Hepatocyte (in vitro differentiated cells): ENCODE data around the gene SCYGR1. TPM values are rescaled to one million over a fixed set of nuclear protein-coding genes. Genes with fewer than 3 reads are reported as not detected.

ENCODE experiments used
- DNase-seq: peaks from one replicate; pipeline ENCODE4 v3.0.0-alpha.2; 2016; ENCODE audit warnings: low spot score
- H2AFZ ChIP-seq: fragments of 200-600 bp; sonication (generic); 2 replicates; pipeline ENCODE4 v1.6.0; 2016; ENCODE audit warnings: antibody characterized with exemption, mild to moderate bottlenecking
- H3K27ac ChIP-seq: fragments of 200-600 bp; sonication (generic); 2 replicates; pipeline ENCODE4 v1.5.1; 2016; ENCODE audit warnings: mild to moderate bottlenecking
- H3K27me3 ChIP-seq: fragments of 200-600 bp; sonication (generic); 2 replicates; pipeline ENCODE4 v1.6.1; 2016
- H3K36me3 ChIP-seq: fragments of 200-600 bp; sonication (generic); replicated peaks from 2 replicates; pipeline ENCODE4 v1.5.1; 2016; ENCODE audit warnings: low read depth; ENCODE audit not compliant: insufficient read depth
- H3K4me1 ChIP-seq: fragments of 200-600 bp; sonication (generic); 2 replicates; pipeline ENCODE4 v1.5.1; 2016; ENCODE audit warnings: mild to moderate bottlenecking, moderate library complexity; ENCODE audit not compliant: insufficient read depth
- H3K4me2 ChIP-seq: fragments of 200-600 bp; sonication (generic); 2 replicates; pipeline ENCODE4 v1.6.0; 2016
- H3K4me3 ChIP-seq: fragments of 200-600 bp; sonication (generic); 2 replicates; pipeline ENCODE4 v1.5.1; 2016; ENCODE audit warnings: mild to moderate bottlenecking
- H3K79me2 ChIP-seq: fragments of 200-600 bp; sonication (generic); 2 replicates; pipeline ENCODE4 v1.6.0; 2017; ENCODE audit warnings: mild to moderate bottlenecking
- H3K9me2 ChIP-seq: fragments of 200-600 bp; sonication (generic); replicated peaks from 2 replicates; pipeline ENCODE4 v1.6.0; 2017; ENCODE audit warnings: mild to moderate bottlenecking; ENCODE audit not compliant: insufficient read depth
- H3K9me3 ChIP-seq: fragments of 200-600 bp; sonication (generic); 2 replicates; pipeline ENCODE4 v1.5.1; 2016; ENCODE audit warnings: low read depth, mild to moderate bottlenecking
- H4K20me1 ChIP-seq: fragments of 200-600 bp; sonication (generic); 2 replicates; pipeline ENCODE4 v1.6.0; 2016; ENCODE audit warnings: mild to moderate bottlenecking; ENCODE audit not compliant: insufficient read depth, poor library complexity, severe bottlenecking
- EZH2 ChIP-seq: fragments of 200-600 bp; sonication (generic); IDR thresholded peaks from 2 replicates; pipeline ENCODE4 v1.6.1; 2016; ENCODE audit warnings: antibody characterized with exemption, mild to moderate bottlenecking, borderline replicate concordance
- EZH2phosphoT487 ChIP-seq: fragments of 200-600 bp; sonication (generic); IDR thresholded peaks from one replicate; pipeline ENCODE4 v1.6.1; 2018; ENCODE audit warnings: antibody characterized with exemption, mild to moderate bottlenecking, low read depth, moderate library complexity; ENCODE audit not compliant: unreplicated experiment, severe bottlenecking
- WGBS: methylation state at CpG from one replicate; pipeline ENCODE4 v1.1.6; 2016; ENCODE audit warnings: low lambda C conversion rate; ENCODE audit errors: missing lambda C conversion rate; 5-methylcytosine and 5-hydroxymethylcytosine counted together
- polyA plus RNA-seq: library from polyadenylated mRNA; unstranded; fragments of >200 nt; fragmentation: Nextera tagmentation; extraction: Ambion mirVana; gene quantifications from 2 replicates; pipeline ENCODE4 v1.2.1, GENCODE V29; 2016
- total RNA-seq: library from RNA; depleted of rRNA; stranded (reverse); fragments of >200 nt; gene quantifications from 2 replicates; pipeline ENCODE4 v1.2.3, GENCODE V29; 2014
- TF ChIP-seq, protein P1 (sequence below): fragments of 200-600 bp; sonication (generic); IDR thresholded peaks from 2 replicates; pipeline ENCODE4 v1.5.1; 2016; ENCODE audit warnings: antibody characterized with exemption, mild to moderate bottlenecking; ENCODE audit not compliant: poor library complexity

The SCYGR1 gene
- total and polyA plus RNA-seq, 2 experiments from 2014 or later: not detected

DNA sequence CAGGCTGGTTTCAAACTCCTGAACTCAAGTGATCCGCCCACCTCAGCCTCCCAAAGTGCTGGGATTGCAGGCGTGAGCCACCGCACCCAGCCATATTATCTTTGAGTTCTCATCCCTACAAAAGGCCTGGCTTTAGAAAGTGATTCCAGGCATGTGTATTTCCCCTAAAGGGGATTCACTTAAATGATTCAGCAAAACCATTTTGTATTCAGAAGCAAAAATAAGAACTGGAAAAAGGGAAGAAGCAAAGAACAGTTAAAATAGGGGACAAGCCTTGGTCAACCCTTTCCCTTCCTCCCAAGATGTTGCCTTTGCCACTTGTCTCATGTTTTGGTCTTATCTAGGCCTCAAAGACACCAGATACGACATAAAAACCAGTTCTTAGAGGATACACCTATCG lies 19.2 kb downstream of the SCYGR1 start:
- H3K36me3 ChIP-seq: no peaks in the 10 kb centered on the region
- no peaks in the 10 kb centered on the region for H3K9me2 ChIP-seq
- H3K4me1 ChIP-seq: no peaks in the 10 kb centered on the region
- no peak overlapping the region for H3K27ac ChIP-seq
- no peak overlapping the region for H3K4me2 ChIP-seq
- no peaks in the 10 kb centered on the region for H3K27me3 ChIP-seq
- no peaks in the 10 kb centered on the region for H4K20me1 ChIP-seq
- H3K79me2 ChIP-seq: no peaks in the 10 kb centered on the region
- DNase-seq: no peak
- H3K9me3 ChIP-seq: no peaks in the 10 kb centered on the region
- H2AFZ ChIP-seq: no peak overlapping the region
- TF ChIP-seq EZH2phosphoT487 (no peak), EZH2 (no peak)
- TF ChIP-seq, protein P1, sequence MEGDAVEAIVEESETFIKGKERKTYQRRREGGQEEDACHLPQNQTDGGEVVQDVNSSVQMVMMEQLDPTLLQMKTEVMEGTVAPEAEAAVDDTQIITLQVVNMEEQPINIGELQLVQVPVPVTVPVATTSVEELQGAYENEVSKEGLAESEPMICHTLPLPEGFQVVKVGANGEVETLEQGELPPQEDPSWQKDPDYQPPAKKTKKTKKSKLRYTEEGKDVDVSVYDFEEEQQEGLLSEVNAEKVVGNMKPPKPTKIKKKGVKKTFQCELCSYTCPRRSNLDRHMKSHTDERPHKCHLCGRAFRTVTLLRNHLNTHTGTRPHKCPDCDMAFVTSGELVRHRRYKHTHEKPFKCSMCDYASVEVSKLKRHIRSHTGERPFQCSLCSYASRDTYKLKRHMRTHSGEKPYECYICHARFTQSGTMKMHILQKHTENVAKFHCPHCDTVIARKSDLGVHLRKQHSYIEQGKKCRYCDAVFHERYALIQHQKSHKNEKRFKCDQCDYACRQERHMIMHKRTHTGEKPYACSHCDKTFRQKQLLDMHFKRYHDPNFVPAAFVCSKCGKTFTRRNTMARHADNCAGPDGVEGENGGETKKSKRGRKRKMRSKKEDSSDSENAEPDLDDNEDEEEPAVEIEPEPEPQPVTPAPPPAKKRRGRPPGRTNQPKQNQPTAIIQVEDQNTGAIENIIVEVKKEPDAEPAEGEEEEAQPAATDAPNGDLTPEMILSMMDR: no peak
- 93% methylated on average over 5 of the region's 5 CpGs for WGBS
- H3K4me3 ChIP-seq: no peak overlapping the region

DNA sequence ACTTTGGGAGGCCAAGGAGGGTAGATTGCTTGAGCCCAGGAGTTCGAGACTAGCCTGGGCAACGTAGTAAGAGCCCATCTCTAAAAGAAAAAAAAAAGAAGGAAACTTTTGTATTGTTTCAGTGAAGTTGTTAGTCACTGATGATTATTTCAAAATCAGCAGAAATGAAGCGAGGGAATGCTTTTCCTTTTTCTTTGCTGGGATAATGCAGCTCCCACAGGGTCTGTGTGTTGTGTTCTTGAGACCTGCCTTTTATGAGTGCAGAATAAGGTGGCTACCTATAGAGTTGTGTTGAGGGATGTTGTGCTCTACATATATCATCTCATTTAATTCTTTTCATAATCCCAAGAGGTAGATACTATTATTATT lies 20.3 kb downstream of the SCYGR1 start:
- no peaks in the 10 kb centered on the region for H3K9me3 ChIP-seq
- H3K9me2 ChIP-seq: no peaks in the 10 kb centered on the region
- no peak for DNase-seq
- no peak overlapping the region for H3K4me3 ChIP-seq
- H3K27ac ChIP-seq: no peak overlapping the region
- TF ChIP-seq EZH2 (no peak), EZH2phosphoT487 (no peak)
- TF ChIP-seq, protein P1: no peak
- no peaks in the 10 kb centered on the region for H3K27me3 ChIP-seq
- H4K20me1 ChIP-seq: no peaks in the 10 kb centered on the region
- H3K36me3 ChIP-seq: no peaks in the 10 kb centered on the region
- WGBS: 91% methylated on average over 3 of the region's 3 CpGs
- H3K4me1 ChIP-seq: no peaks in the 10 kb centered on the region
- H2AFZ ChIP-seq: no peak overlapping the region
- no peaks in the 10 kb centered on the region for H3K79me2 ChIP-seq
- H3K4me2 ChIP-seq: no peak overlapping the region

DNA sequence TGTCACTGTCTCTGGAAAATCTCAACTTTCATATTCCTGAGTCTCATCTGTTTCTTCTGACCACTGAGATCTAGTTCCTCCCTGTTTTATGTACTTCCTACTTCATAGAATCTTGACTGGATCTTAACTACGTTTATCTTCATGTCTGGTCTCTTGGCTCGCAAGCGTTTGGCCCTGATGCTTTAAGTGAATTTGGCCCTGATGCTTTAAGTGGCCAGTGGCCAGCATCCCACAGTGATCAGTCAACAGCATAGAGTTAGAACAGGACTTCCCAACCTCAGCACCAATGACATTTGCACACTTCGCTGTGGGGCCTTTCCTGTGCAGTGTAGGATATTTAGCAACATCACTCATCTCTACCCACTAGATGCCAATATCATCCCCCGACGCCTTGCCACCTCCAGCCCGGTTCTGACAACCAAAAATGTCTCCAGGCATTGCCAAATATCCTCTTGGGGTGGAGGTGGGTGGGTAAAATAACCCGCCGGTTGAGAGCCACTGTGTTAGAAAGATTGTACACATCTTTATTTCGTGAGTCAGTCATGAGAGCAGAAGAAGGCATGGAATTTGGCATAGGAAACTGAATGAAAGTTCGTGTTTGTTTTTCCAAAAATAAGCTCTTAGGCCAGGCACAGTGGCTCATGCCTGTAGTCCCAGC lies 20.9 kb downstream of the SCYGR1 start:
- no peaks in the 10 kb centered on the region for H3K9me2 ChIP-seq
- 83% methylated on average over 11 of the region's 11 CpGs for WGBS
- peak overlapping the region; percentile 36 for H3K27ac ChIP-seq
- no peaks in the 10 kb centered on the region for H4K20me1 ChIP-seq
- no peaks in the 10 kb centered on the region for H3K9me3 ChIP-seq
- H3K27me3 ChIP-seq: no peaks in the 10 kb centered on the region
- no peak for DNase-seq
- no peak overlapping the region for H3K4me2 ChIP-seq
- H3K4me1 ChIP-seq: no peaks in the 10 kb centered on the region
- H2AFZ ChIP-seq: no peak overlapping the region
- TF ChIP-seq, protein P1: no peak
- no peak for TF ChIP-seq EZH2
- no peak for TF ChIP-seq EZH2phosphoT487
- no peaks in the 10 kb centered on the region for H3K79me2 ChIP-seq
- no peaks in the 10 kb centered on the region for H3K36me3 ChIP-seq
- H3K4me3 ChIP-seq: no peak overlapping the region
